ENCODE data around the gene LIPM. TPM values are rescaled to one million over a fixed set of nuclear protein-coding genes. Genes with fewer than 3 reads are reported as not detected.

Gene LIPM
- polyA plus RNA-seq, 3 donors from 2014 or later = not detected

DNA sequence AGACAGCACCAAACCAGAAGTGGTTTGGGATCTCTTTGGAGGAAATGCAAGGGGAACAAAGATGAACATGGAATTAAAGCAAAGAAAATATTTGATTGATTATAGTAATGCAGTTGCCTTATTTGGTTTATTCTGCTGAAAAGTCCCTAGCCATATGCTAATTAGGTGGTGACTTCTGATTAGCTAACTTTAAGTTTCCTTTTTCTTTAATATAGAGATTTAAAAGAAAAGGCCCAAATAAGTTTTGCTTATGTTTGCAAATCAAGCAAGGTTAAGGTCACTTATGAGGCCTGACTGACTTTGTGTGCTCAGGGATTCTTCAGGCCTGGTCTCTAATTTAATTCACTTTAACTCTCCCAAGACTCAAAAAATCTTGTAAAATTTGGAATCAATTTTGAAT, 55.3 kb downstream of the LIPM start:
- Mint-ChIP-seq H3K4me1 (no peaks in the 10 kb centered on the region), H3K27me3 (ENCODE audit: low read depth in 3 of 3) (peaks cover 0 to 7% (median 0%) of the 10 kb centered on the region in 3 donors), H3K36me3 (no peaks in the 10 kb centered on the region), H3K4me3 (no peak overlapping the region), H3K27ac (no peak overlapping the region), H3K9me3 (no peaks in the 10 kb centered on the region)
- no peak for DNase-seq

DNA sequence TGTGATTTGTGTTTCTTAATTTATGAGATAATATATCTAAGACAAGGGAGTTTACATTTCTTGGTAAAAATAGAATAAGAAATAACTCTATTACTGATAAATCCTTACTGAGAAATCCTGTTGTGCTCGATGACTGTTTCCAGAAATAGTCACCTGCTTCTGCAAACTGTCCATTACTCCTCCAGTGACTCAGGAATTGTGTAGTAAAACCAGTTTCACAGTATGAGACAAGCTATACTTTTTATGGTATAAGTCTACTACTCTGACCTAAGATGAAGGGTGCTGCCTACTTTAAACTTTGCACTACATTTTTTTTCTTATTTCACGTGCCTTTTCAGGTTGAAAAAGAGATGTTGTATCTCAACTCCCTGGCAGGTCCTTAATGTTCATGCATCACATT, 56.0 kb downstream of the LIPM start:
- Mint-ChIP-seq H3K27me3 (ENCODE audit: low read depth in 3 of 3) (peaks cover 0 to 5% (median 0%) of the 10 kb centered on the region in 3 donors), H3K9me3 (no peaks in the 10 kb centered on the region), H3K27ac (no peak overlapping the region), H3K4me3 (no peak overlapping the region), H3K4me1 (no peaks in the 10 kb centered on the region), H3K36me3 (no peaks in the 10 kb centered on the region)
- DNase-seq = no peak

DNA sequence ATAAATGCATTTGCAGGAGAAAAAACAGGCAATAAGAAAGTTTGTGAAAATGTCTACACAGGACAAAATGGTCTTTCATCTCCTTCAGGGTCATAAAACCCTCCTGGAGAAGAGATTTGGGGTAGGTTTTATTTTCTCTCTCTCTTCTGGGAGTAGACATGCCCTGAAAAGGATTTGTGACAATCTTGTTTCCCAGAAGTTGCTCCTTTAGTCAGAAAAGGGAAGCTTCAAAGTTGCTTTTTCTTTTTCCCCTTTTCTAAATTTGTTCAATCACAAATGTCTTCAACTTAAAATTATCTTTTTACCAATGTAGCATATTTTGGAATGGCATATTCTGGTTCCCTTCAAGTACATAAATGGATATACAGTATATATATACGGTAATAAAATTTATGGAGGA, 58.5 kb downstream of the LIPM start:
- H3K36me3 Mint-ChIP-seq = no peaks in the 10 kb centered on the region
- no peak overlapping the region for H3K4me3 Mint-ChIP-seq
- H3K4me1 Mint-ChIP-seq = no peaks in the 10 kb centered on the region
- peaks cover 0 to 2% (median 0%) of the 10 kb centered on the region in 3 donors for H3K27me3 Mint-ChIP-seq (ENCODE audit: low read depth in 3 of 3)
- no peak overlapping the region for H3K27ac Mint-ChIP-seq
- DNase-seq = no peak
- no peaks in the 10 kb centered on the region for H3K9me3 Mint-ChIP-seq

DNA sequence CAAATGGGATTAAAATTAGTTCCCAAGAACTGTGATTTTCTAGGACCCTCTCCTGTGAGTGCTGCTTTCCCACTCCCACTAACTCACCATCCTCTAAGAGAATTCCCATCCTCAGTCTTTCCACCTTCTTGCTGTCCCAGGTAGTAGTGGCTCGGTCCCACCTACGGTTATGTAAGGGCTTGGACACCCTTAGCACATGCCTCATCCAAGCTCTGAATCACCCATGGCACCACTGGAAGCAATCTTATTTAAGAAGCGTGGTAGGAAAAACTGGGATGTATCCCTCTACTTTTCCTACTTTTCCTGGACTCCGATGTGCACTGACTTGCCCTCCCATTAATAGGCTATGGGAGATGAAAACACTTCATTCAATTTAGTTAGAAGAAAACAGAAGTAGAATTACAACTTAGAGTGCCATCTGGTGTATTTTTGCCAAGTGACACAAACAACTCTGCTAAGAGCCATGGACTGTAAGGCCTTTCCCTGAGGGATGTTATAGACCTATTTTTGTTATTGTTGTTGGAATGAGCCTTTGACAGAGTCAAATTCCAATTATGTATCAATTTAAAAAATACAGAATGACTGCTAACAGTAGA, 62.8 kb downstream of the LIPM start:
- no peaks in the 10 kb centered on the region for H3K36me3 Mint-ChIP-seq
- no peak overlapping the region for H3K27ac Mint-ChIP-seq
- H3K9me3 Mint-ChIP-seq = no peaks in the 10 kb centered on the region
- no peaks in the 10 kb centered on the region for H3K4me1 Mint-ChIP-seq
- DNase-seq = no peak
- H3K27me3 Mint-ChIP-seq (ENCODE audit: low read depth in 3 of 3) = no peaks in the 10 kb centered on the region
- H3K4me3 Mint-ChIP-seq = no peak overlapping the region

DNA sequence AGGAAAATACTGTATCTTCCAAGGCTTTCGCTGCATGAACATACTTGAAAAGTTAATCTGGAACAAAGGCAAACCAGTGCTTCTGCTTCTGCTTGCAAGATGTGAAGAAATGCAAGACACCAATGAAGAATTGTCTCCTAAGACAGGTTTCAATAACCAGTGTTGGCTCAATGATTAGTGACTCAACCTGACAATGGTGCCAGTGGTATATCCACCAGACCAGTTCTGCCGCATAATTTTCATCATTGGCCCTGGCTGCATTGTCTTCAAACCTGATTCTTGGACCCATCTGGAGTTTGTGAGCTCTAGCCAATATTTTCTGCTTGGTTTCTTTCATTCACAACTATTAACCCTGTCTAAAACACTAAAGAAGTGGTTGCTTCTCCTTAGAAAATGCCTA, 63.9 kb downstream of the LIPM start:
- Mint-ChIP-seq H3K27ac (no peak overlapping the region), H3K4me1 (no peaks in the 10 kb centered on the region), H3K4me3 (no peak overlapping the region), H3K27me3 (ENCODE audit: low read depth in 3 of 3) (no peaks in the 10 kb centered on the region), H3K9me3 (no peaks in the 10 kb centered on the region), H3K36me3 (no peaks in the 10 kb centered on the region)
- no peak for DNase-seq

DNA sequence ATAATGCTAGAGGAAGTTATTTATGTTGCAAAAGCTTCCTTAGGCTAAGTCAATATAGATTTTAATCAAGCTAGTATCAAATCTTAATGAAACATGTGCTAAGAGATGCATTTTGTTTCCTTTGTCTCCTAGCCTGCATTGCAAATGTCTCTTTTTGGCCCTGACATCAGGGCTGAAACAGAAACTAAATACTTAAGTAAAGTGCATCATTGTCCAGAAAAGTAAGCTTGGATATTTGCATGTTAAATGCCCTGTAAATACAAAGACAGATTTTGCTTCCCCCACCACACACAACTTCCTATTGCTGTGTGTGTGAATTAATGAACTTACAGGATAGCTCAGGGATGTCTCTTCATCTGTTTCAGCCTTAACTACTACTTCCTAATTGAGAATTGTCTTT, 67.6 kb downstream of the LIPM start:
- DNase-seq = no peak
- Mint-ChIP-seq H3K27ac (no peak overlapping the region), H3K36me3 (no peaks in the 10 kb centered on the region), H3K4me3 (no peak overlapping the region), H3K9me3 (no peaks in the 10 kb centered on the region), H3K27me3 (ENCODE audit: low read depth in 3 of 3) (no peaks in the 10 kb centered on the region), H3K4me1 (no peaks in the 10 kb centered on the region)

Other genes starting within 250 kb of the LIPM start
- gene RNLS, start 219.4 kb upstream of the LIPM start, polyA plus RNA-seq = 1 to 10 TPM; 4.8 to 7.0 (median 6.4) TPM
- under 1 TPM in 2 of 3 donors, not detected in 1; 0.16 to 0.29 TPM for gene LIPJ, start 216.0 kb upstream of the LIPM start, polyA plus RNA-seq
- not detected for gene LIPF, start 138.3 kb upstream of the LIPM start, polyA plus RNA-seq
- gene LIPK, start 96.5 kb upstream of the LIPM start, polyA plus RNA-seq = not detected
- gene LIPN, start 42.7 kb upstream of the LIPM start, polyA plus RNA-seq = not detected
- gene ANKRD22, start 49.1 kb downstream of the LIPM start, polyA plus RNA-seq = 1 to 10 TPM in 1 of 3 donors, under 1 TPM in 1, not detected in 1; 0.84 to 1.2 TPM
- 1 to 10 TPM; 4.2 to 8.4 (median 7.3) TPM for gene STAMBPL1, start 77.5 kb downstream of the LIPM start, polyA plus RNA-seq
- gene ACTA2, start 150.0 kb downstream of the LIPM start, polyA plus RNA-seq = 10 to 100 TPM in 2 of 3 donors, 1 to 10 TPM in 1; 6.9 to 36.2 (median 12.6) TPM
- gene FAS, start 188.1 kb downstream of the LIPM start, polyA plus RNA-seq = 10 to 100 TPM in 2 of 3 donors, 1 to 10 TPM in 1; 9.7 to 14.3 (median 11.1) TPM